ENCODE data around the gene MCM7. TPM values are rescaled to one million over a fixed set of nuclear protein-coding genes. Genes with fewer than 3 reads are reported as not detected.
A peak's percentile ranks its signal among the peaks of the same experiment; 100 is the strongest.

The MCM7 gene
- polyA plus RNA-seq, 6 donors from 2014 or later = 39.0 to 59.9 (median 47.1) TPM

DNA sequence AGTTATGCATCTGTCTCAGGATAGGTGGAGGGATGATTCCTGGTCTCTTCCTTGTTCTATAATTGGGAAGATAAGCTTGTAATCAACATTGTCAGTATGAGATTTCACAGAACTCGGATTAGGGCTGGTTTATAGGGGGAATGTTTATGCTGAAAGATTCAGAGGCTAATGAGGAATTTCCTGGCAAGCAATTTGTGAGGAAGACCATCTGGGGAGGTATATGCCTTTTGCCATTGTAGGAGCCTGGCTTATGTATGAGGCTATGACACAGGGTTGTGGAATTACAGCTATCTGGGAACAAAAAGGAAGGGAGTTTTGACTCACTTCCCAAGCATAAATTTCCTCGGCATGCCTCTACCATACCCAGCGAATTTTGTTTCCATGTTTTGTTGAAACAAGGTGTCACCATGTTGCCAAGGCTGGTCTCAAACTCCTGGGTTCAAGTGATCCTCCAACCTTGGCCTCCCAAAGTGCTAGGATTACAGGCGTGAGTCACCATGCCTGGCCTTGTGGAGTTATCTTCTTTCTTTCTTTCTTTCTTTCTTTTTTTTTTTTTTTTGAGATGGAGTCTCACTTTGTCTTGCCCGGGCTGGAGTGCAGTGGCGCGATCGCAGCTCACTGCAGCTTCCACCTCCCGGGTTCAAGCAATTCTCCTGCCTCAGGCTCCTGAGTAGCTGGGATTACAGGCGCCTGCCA, 14.0 kb downstream of the MCM7 start:
- peak overlapping the region in 5 of 6 donors; percentile 1 to 98 (median 72) for H3K27ac Mint-ChIP-seq
- peaks cover 6 to 8% of the 10 kb centered on the region in 2 donors for H3K36me3 Mint-ChIP-seq
- H3K4me3 Mint-ChIP-seq = peak overlapping the region in 6 of 8 donors; percentile 9 to 90 (median 58)
- ATAC-seq (ENCODE audit: low read depth in 2 of 2) = no peak
- no peaks in the 10 kb centered on the region for H3K27me3 Mint-ChIP-seq
- H3K4me1 Mint-ChIP-seq = peaks cover 18 to 42% (median 30%) of the 10 kb centered on the region in 3 donors
- peaks cover 0 to 3% (median 0%) of the 10 kb centered on the region in 7 donors for H3K9me3 Mint-ChIP-seq
- no peak for DNase-seq

DNA sequence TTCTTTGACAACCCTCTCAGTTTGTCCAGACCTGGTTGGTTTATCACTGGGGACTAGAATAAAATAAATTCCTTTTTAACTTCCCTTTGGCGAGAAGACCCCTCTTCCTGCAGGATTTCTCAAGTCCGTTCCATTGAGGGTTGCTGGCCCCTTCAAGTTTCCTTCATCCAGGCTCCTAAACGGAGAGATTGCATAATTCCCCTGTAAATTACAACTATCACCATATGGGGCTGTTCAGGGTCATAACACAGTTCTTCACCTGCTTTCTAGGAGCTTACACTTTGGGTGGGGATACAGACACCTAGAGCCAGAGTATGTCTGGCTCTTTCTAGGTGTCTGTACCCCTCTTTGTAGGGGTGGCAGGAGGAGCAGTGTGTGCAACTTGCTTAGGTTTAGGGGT, 15.7 kb downstream of the MCM7 start:
- ATAC-seq (ENCODE audit: low read depth in 2 of 2) = no peak
- H3K4me1 Mint-ChIP-seq = peaks cover 32 to 50% (median 45%) of the 10 kb centered on the region in 3 donors
- peaks cover 0 to 3% (median 0%) of the 10 kb centered on the region in 7 donors for H3K9me3 Mint-ChIP-seq
- DNase-seq = no peak
- H3K27me3 Mint-ChIP-seq = no peaks in the 10 kb centered on the region
- H3K36me3 Mint-ChIP-seq = no peaks in the 10 kb centered on the region
- H3K27ac Mint-ChIP-seq = peak overlapping the region in 1 of 6 donors; percentile 41
- peak overlapping the region in 3 of 8 donors; percentile 33 to 69 (median 51) for H3K4me3 Mint-ChIP-seq

DNA sequence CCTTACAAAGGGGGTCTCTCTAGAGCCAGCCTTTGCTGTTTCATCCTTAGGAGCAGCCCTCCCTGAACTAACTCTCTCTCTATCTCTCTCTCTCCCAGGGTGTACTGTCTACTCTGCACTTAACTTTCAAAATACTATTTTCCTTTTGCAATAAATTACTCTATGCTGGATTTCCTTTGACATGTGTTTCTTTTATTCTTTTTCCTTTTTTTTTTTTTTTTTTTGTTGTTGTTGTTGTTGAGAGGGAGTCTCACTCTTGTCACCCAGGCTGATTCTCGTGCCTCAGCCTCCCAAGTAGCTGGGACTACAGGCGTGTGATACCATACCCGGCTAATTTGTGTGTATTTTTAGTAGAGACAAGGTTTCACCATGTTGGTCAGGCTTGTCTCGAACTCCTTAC, 18.2 kb downstream of the MCM7 start:
- Mint-ChIP-seq H3K27ac (peak overlapping the region; percentile 85 to 98 (median 97)), H3K9me3 (no peaks in the 10 kb centered on the region), H3K27me3 (no peaks in the 10 kb centered on the region), H3K4me3 (peak overlapping the region in 7 of 8 donors; percentile 83 to 97 (median 93)), H3K4me1 (peaks cover 34 to 51% (median 46%) of the 10 kb centered on the region in 3 donors), H3K36me3 (peaks cover 0 to 6% of the 10 kb centered on the region in 2 donors)
- ATAC-seq (ENCODE audit: low read depth in 2 of 2) = no peak
- no peak for DNase-seq

DNA sequence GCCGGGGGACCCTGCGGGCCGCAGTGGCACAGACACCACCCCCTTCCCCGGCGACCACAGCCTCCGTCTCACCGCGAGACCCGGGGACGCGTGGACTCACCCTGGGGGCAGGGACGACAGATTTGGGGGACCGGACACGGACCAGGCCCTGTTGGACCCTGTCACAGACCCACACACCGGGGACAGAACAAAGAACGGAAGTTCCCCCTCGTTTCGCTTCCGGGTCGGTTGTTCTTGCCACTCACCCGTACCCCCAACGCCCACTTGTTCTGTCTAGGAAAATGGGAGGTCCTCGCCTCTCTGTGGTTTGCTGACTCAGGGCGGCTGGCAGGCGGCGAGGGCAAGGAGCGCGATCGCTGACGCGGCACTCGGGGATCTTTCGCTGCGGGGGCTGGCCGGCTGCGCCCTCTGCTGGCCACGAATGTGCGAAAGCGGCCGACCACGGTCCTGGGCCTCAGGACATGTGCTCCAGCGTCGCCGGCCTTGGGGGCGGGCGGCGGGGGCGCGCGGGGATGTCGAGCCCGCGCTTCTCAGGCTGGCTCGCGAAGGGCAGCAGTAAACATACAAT, 19.6 kb downstream of the MCM7 start, which contains the start of gene ZNF3:
ZNF3 (minus strand) TSS at position 189 of the 568 bp plus-strand sequence. CDS start 4,366 bp downstream, outside the sequence.
- ATAC-seq (ENCODE audit: low read depth in 2 of 2) (peak; percentile 67 to 71), DNase-seq (peak; percentile 98)
- Mint-ChIP-seq H3K4me3 (peak within 1 kb of the TSS; percentile 83 to 97 (median 94)), H3K9me3 (no peaks in the 10 kb centered on the region), H3K27me3 (no peaks in the 10 kb centered on the region), H3K4me1 (peaks cover 31 to 51% (median 38%) of the 10 kb centered on the region in 3 donors), H3K27ac (peak within 1 kb of the TSS; percentile 85 to 98 (median 97)), H3K36me3 (peaks cover 0 to 10% of the 10 kb centered on the region in 2 donors)

DNA sequence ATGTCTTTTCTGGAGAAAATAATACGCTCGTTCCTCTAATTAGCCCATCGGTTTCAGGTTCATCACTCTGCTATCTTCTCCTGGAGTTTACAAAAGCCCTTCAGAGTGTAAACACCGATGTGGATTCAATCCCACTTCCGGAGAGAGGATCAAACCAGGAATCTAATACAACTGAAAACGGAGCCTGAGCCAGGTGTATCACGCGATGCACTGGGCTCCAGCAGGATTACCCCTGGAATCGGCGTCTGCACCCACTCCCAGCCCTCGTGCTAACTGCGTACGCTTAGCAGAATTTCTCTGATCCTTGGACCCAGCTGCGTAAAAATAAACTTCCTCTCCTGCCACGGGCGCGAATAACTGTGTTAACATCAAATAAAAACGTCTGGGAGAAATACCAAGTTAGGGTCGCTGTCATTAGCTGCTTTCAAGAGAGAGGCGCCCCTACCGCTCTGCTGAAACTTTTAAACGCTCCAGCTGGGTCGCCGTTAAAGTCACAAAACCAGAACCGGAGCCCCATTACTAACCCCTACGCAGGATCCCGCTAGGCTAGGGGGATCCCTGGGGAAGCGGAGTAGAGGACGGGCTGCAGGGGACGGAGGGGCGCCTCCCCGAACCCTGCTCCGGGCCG, 20.2 kb downstream of the MCM7 start:
- Mint-ChIP-seq H3K36me3 (peaks cover 5 to 11% of the 10 kb centered on the region in 2 donors), H3K4me1 (peaks cover 31 to 51% (median 40%) of the 10 kb centered on the region in 3 donors), H3K9me3 (no peaks in the 10 kb centered on the region), H3K27me3 (no peaks in the 10 kb centered on the region), H3K27ac (peak overlapping the region; percentile 33 to 97 (median 80)), H3K4me3 (peak overlapping the region; percentile 83 to 97 (median 94))
- DNase-seq = no peak
- ATAC-seq (ENCODE audit: low read depth in 2 of 2) = peak; percentile 3 to 5

DNA sequence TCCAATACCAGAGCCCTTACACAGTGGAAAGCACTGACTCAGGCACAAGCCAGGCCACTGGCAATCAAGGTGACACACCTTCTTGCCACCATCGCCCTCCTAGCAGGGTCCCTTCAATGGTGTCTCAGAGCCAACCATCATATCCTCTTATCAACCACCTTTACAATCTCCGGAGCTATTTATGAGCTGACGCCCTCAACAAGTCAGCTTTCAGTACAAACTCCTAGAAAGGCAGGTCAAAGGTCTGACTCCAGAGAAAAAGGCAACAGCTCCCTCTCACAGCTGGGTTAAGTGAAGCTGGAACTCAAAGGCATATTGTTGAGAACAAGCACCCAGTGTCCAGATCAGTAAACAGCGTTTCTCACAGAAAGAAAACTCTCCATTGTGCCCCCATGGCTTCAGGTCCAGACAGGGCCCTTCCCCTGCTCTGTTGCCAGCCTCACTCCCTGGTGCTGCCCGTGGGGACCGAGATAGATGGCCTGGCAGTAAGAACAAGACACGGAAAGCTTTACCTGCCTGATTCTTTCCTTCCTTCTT, 22.1 kb downstream of the MCM7 start:
- Mint-ChIP-seq H3K9me3 (no peaks in the 10 kb centered on the region), H3K4me3 (peak overlapping the region in 4 of 8 donors; percentile 5 to 80 (median 63)), H3K36me3 (peaks cover 18 to 24% of the 10 kb centered on the region in 2 donors), H3K4me1 (peaks cover 35 to 51% (median 44%) of the 10 kb centered on the region in 3 donors), H3K27ac (peak overlapping the region in 2 of 6 donors; percentile 7 to 44), H3K27me3 (no peaks in the 10 kb centered on the region)
- no peak for ATAC-seq (ENCODE audit: low read depth in 2 of 2)
- no peak for DNase-seq

DNA sequence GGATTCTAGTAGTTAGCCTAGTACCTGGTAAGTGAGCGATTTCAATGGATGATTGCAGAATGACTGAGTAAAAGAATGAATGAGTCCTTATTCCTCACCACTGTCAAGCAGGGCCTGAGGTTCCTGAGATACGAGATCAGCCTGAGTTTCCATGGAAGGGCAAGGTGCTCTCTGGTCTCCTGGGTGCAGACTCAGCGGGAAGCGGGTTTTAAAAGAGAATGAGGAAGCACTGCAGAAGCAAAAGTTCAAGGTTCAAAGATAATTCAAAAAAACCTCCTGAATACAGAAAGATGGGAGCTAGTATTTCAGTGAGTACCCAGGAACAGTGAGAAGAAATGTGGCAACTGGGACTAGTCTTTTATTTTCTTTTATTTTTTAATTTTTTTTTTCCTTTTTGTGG, 24.0 kb downstream of the MCM7 start:
- Mint-ChIP-seq H3K27me3 (no peaks in the 10 kb centered on the region), H3K36me3 (peaks cover 34 to 37% of the 10 kb centered on the region in 2 donors), H3K4me1 (peaks cover 32 to 35% (median 33%) of the 10 kb centered on the region in 3 donors), H3K27ac (peak overlapping the region in 1 of 6 donors; percentile 53), H3K9me3 (peaks cover 3 to 13% (median 6%) of the 10 kb centered on the region in 7 donors), H3K4me3 (peak overlapping the region in 1 of 8 donors; percentile 77)
- ATAC-seq (ENCODE audit: low read depth in 2 of 2) = no peak
- DNase-seq = no peak

DNA sequence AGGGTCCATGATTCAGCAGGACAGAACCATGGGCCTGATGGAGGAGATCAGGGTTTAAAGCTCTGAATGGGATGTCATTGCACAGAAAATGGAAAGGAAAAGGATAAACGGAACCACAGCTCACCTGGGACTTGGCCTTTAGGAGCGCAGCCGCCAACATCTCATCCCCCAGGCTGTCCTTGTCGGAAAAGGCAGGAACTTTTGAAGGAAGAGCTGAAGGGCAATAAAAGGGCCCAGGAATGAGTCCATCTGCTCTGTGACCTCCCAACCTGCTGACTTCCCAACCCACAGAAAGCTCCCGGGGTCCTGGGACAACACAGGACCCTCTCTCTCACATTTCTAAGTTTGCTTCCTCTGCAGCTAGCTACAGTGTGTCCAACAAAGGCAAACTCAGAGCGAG, 25.8 kb downstream of the MCM7 start:
- peak overlapping the region in 1 of 6 donors; percentile 24 for H3K27ac Mint-ChIP-seq
- peaks cover 12 to 31% (median 24%) of the 10 kb centered on the region in 7 donors for H3K9me3 Mint-ChIP-seq
- no peaks in the 10 kb centered on the region for H3K27me3 Mint-ChIP-seq
- ATAC-seq (ENCODE audit: low read depth in 2 of 2) = no peak
- peak overlapping the region in 1 of 8 donors; percentile 43 for H3K4me3 Mint-ChIP-seq
- DNase-seq = no peak
- H3K36me3 Mint-ChIP-seq = peaks cover 52 to 55% of the 10 kb centered on the region in 2 donors
- H3K4me1 Mint-ChIP-seq = peaks cover 18 to 22% (median 19%) of the 10 kb centered on the region in 3 donors

DNA sequence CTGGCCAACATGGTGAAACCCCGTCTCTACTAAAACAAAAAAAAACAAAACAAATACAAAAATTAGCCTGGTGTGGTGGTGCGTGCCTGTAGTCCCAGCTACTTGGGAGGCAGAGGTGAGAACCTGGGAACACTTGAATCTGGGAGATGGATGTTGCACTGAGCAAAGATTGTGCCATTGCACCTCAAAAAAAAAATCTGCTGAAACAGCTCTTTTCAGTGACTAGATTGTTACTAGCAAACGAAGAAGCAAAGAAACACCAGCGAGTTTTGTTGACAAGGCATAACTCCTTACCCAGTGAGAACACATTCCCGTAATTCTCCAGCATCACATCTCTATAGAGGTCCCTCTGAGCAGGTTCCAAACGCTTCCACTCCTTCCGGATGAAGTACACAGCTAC, 26.4 kb downstream of the MCM7 start:
- peaks cover 14 to 33% (median 29%) of the 10 kb centered on the region in 7 donors for H3K9me3 Mint-ChIP-seq
- no peak overlapping the region for H3K27ac Mint-ChIP-seq
- no peak for DNase-seq
- no peaks in the 10 kb centered on the region for H3K27me3 Mint-ChIP-seq
- peaks cover 57 to 61% of the 10 kb centered on the region in 2 donors for H3K36me3 Mint-ChIP-seq
- peak overlapping the region in 1 of 8 donors; percentile 43 for H3K4me3 Mint-ChIP-seq
- ATAC-seq (ENCODE audit: low read depth in 2 of 2) = no peak
- peaks cover 13 to 16% (median 14%) of the 10 kb centered on the region in 3 donors for H3K4me1 Mint-ChIP-seq

DNA sequence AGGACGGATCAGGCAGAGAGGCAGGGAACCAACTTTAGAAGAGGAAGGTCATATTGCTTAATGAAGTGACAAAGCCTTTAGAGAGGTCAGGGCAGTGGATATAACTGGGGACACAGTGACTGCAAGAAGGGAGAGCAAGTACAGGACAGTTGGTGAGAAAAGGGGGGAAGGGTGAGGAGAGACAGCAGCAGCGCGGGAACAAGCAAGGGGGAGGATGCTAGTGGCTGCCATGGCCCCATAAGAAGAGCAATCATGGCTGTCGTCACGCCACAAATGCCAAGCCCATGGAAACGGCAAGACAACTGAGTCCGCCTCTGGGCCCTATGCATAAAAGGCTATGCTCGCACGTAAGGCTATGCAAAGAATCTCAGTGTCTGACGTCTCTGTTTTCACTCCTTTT, 28.7 kb downstream of the MCM7 start:
- Mint-ChIP-seq H3K36me3 (peaks cover 57% of the 10 kb centered on the region in 2 donors), H3K27me3 (no peaks in the 10 kb centered on the region), H3K4me1 (peaks cover 0 to 8% (median 7%) of the 10 kb centered on the region in 3 donors), H3K4me3 (no peak overlapping the region), H3K9me3 (peaks cover 14 to 34% (median 29%) of the 10 kb centered on the region in 7 donors), H3K27ac (peak overlapping the region in 2 of 6 donors; percentile 39 to 87)
- DNase-seq = no peak
- no peak for ATAC-seq (ENCODE audit: low read depth in 2 of 2)

DNA sequence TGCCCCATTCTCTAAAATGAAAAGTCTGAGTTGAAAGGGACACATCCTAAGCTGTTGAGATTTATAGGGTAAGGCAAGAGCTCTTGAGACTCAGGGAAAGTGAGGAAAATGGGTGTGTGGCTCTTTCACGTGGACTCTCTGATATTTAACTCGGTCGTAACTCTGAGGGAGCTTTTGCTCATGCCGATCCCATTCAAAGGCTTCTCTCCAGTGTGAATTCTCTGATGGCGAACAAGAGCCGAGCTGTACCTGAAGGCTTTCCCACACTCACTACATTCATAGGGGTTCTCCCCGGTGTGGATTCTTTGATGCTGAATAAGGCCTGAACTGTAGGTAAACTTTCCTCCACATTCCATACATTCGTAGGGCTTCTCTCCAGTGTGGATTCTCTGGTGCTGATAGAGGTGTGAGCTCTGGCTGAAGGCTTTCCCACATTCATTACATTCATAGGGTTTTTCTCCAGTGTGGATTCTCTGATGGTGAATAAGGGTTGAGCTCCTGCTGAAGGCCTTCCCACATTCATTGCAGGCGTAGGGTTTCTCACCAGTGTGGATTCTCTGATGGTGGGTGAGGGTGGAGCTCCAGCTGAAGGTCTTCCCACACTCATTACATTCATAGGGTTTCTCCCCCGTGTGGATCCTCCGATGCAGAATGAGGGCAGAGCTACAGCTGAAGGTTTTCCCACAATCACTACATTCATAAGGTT, 30.0 kb downstream of the MCM7 start:
- Mint-ChIP-seq H3K4me3 (no peak overlapping the region), H3K4me1 (peaks cover 0 to 8% (median 7%) of the 10 kb centered on the region in 3 donors), H3K27ac (no peak overlapping the region), H3K27me3 (no peaks in the 10 kb centered on the region), H3K36me3 (peaks cover 53 to 54% of the 10 kb centered on the region in 2 donors), H3K9me3 (peaks cover 14 to 34% (median 29%) of the 10 kb centered on the region in 7 donors)
- ATAC-seq (ENCODE audit: low read depth in 2 of 2) = no peak
- DNase-seq = no peak

DNA sequence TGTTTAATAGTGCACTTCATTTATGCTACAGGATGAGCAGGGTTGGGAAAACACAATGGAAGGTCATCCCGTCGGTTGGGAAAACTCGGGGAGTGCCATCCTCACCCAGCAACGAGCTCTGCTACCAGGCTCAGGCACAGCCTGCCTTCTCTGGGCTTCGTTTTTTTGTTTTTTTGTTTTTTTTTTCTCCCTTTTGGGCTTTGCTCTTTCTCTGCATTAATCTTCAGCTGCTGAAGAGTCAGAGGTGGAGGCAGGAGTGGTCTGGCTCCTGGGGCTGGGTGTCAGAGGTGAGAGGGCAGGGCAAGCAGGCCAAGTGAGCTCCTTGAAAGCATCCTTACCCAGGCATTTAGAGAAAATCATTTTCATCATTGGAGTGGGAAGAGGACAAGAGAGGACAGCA, 31.2 kb downstream of the MCM7 start:
- DNase-seq = no peak
- H3K27ac Mint-ChIP-seq = no peak overlapping the region
- H3K4me1 Mint-ChIP-seq = peaks cover 0 to 3% (median 2%) of the 10 kb centered on the region in 3 donors
- peak overlapping the region in 2 of 8 donors; percentile 33 to 66 for H3K4me3 Mint-ChIP-seq
- ATAC-seq (ENCODE audit: low read depth in 2 of 2) = no peak
- H3K9me3 Mint-ChIP-seq = peaks cover 14 to 34% (median 29%) of the 10 kb centered on the region in 7 donors
- H3K36me3 Mint-ChIP-seq = peaks cover 41 to 42% of the 10 kb centered on the region in 2 donors
- no peaks in the 10 kb centered on the region for H3K27me3 Mint-ChIP-seq

Data from naive B cell (primary cell).